ENCODE results near the gene SEMA5A.

SEMA5A gene, protein sequence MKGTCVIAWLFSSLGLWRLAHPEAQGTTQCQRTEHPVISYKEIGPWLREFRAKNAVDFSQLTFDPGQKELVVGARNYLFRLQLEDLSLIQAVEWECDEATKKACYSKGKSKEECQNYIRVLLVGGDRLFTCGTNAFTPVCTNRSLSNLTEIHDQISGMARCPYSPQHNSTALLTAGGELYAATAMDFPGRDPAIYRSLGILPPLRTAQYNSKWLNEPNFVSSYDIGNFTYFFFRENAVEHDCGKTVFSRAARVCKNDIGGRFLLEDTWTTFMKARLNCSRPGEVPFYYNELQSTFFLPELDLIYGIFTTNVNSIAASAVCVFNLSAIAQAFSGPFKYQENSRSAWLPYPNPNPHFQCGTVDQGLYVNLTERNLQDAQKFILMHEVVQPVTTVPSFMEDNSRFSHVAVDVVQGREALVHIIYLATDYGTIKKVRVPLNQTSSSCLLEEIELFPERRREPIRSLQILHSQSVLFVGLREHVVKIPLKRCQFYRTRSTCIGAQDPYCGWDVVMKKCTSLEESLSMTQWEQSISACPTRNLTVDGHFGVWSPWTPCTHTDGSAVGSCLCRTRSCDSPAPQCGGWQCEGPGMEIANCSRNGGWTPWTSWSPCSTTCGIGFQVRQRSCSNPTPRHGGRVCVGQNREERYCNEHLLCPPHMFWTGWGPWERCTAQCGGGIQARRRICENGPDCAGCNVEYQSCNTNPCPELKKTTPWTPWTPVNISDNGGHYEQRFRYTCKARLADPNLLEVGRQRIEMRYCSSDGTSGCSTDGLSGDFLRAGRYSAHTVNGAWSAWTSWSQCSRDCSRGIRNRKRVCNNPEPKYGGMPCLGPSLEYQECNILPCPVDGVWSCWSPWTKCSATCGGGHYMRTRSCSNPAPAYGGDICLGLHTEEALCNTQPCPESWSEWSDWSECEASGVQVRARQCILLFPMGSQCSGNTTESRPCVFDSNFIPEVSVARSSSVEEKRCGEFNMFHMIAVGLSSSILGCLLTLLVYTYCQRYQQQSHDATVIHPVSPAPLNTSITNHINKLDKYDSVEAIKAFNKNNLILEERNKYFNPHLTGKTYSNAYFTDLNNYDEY

DNA sequence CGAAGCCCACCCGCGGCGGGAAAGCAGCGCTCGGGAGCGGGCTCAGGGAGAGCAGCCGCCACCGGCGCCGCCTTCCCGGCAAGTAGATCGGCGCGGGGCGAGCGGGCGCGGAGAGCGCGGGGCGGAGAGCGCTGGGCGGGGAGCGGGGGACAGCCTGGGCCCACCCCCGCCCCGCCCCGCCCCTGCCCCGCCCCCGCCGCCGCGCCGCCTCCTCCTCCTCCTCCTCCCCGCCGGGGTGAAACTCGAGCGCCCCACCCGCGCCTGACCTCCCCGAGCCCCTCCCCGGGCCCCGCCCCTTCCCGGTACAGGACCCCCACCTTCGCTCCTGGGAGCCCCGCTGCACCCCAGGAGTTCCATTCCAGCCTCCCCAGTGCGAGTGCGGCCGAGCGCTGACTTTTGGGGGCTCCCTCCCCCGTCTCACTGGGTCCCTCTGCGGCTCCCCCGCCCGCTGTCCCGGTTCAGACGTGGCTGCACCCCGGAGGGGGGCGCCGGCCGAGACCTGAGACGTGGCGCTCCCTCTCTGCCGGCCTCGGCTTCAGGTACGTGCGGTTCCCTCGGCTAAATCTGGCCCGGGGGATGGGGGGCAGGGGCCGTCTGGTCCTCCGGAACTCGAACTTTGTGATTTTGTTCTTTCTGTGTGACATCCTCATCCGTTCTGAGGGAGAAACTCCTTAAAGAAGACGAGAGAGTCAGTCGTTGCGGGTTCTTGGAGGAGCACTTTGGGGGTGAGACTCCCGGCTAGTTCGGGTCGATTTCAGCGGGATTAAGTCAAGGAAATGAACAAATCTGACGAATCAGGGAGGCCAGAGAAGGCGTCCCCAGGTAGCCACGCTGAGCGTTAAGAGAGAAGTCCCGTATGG lies at the start of gene SEMA5A:
SEMA5A (minus strand) TSS at position 84 of the 860 bp plus-strand sequence. CDS start 166,129 bp downstream, outside the sequence.
- DNase-seq (ENCODE audit: low read depth, low spot score) = no peak

DNA sequence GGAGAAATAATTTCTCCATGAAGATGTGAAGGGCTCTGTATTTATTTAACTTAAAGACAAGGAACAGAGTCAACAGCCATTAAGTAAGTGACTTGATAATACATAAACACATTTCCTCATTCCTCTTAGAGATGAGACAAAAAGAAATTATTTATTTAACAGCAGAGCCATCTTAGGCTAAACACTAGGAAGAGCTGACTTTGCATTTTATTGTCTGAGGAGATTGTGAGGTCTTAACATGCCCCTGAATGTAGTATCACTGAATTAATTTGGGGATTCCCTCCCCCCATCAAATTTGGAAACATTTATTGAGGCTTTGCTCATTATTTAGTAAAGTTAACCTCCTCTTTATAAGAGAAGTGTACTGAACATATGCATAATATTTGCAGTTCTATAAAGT lies 49.0 kb upstream of the SEMA5A start:
- no peak for DNase-seq (ENCODE audit: low read depth, low spot score)

DNA sequence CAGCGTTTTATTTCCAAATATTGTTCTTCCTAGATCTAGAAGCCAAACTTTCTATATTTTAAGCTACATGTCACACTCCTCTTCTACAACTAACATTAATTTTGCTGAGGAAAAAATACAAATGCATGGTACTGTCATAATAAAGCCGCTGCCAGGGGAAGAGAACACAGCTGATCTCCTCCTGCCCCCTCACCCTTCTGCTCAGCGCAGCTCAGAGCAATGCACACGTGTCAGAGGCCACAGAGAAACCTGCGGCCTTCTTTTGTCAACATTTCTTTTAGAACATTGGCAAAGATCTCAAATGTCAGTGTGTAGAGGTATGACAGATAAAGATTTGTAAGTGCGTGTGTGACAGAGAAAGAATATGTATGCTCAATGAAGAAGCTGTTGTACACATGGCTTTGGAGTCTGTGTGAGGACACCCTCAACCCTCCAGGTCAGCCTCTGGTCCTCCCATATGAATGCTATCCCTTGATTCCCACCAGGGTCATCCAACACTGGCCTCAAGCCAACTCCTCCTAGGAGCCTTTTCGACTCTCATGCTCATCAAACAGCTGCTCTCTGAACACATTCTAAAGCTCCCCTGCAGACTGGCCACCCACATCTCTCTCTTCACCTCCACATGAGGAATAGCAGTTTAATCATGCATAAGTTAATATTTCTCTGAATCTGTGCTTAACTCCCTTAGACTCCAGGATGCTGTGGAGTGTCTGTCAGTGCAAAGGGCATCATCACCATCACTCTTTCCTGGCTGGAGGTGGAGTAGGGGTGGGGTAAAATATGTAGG lies 43.4 kb upstream of the SEMA5A start:
- DNase-seq (ENCODE audit: low read depth, low spot score) = no peak

DNA sequence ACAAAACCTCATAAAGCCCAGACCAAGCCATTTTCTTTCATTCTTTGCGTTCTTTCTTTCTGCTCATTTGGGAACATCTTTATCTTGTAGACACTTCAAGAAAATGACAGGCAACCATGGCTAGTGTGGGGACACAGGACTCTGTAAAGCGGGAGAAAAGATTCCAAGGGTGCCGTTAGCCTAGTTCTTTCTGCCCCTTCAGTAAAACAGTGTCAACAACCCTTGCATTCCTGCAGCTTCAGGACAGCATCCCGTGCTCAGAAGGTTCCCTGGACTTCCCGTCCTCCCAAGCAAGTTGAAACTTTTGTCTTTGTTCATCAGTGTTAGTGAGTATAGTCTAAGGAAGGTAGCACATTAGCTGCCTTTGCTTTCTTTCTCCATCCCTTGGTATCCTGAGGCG lies 42.4 kb upstream of the SEMA5A start:
- no peak for DNase-seq (ENCODE audit: low read depth, low spot score)

DNA sequence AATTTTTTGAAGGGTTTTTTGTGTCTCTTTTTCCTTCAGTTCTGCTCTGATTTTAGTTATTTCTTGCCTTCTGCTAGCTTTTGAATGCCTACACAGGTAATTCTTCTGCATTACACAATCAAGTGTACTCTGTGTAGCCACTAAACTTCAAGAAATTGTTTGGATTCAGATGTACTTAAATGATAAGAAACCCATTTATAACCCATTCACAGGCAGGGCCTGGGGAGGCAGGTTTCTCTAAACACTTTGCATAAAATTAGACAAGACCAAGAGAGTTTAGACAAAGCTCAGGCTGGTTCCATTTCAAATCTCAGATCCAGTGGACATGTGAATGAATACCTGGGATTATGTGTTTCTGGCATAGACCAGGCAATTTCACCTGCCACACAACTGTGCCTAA lies 41.3 kb upstream of the SEMA5A start:
- DNase-seq (ENCODE audit: low read depth, low spot score) = no peak

DNA sequence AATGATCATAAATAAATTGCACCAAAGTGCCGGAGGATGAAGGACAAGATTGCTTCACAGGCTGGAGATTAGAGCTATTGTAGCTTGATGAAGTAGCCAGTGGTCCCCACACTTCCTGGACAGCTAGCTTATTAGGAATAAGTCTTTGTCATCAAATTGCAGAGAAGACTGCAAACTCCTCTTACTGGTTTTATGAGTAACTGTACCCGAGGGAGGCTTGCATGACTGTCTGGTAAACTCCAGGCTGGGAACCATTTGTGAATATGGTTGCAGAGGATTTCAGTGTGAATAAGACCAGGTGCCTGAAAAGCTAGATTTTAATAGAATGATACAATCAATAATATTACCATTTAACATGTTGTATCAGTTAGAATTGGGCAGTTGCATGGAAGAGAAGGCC lies 36.5 kb upstream of the SEMA5A start:
- DNase-seq (ENCODE audit: low read depth, low spot score) = no peak

DNA sequence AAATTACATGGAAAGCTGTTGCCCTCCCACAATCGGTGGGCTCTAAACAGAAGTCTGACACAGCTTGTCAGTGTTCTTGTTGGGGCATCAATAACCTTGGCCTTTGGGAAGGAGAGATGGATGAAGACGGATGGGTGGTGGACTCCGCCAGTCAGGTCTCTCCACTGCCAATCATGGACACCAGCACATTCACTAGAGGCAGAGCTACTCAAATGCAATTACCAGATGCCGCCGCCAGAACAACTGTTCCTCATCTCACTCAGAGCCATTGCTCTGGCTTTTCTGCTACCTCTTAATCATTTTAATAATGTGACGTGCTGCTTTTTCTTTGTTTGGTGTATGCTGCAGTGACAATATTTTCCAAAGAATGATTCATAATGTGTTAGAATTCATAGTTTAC lies 27.9 kb upstream of the SEMA5A start:
- DNase-seq (ENCODE audit: low read depth, low spot score) = no peak

DNA sequence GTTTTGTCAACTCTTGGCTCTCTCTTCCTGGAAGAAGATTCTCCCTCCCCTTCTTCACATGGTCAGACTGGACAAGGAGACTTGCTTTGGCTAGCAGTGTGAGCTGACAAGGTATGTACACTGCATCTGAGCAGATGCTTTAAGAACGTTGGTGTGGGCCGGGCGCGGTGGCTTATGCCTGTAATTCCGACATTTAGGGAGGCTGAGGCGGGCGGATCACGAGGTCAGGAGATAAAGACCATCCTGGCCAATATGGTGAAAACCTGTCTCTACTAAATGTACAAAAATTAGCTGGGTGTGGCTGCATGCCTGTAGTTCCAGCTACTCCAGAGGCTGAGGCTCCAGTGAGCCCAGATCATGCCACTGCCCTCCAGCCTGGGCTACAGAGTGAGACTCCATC lies 26.4 kb upstream of the SEMA5A start:
- DNase-seq (ENCODE audit: low read depth, low spot score) = no peak

DNA sequence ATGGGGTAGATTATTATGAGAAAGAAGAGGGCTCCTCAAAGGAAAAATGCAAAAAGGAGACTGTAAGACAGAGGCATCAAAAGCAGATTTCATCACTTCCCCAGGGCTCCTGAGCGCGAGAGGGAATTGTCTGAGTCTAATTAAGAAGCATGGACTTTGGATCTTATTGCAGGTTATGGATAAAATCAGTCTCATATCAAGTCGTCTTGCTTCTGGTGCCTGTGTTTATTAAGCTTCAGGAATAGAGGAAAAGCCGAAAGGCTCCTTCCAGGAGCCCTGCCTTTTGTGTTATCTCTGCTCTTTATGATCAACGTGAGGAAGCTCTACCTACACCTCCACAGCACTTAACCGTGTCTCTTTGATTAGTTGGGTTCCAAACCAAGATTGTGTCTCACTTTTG lies 25.0 kb upstream of the SEMA5A start:
- DNase-seq (ENCODE audit: low read depth, low spot score) = no peak

DNA sequence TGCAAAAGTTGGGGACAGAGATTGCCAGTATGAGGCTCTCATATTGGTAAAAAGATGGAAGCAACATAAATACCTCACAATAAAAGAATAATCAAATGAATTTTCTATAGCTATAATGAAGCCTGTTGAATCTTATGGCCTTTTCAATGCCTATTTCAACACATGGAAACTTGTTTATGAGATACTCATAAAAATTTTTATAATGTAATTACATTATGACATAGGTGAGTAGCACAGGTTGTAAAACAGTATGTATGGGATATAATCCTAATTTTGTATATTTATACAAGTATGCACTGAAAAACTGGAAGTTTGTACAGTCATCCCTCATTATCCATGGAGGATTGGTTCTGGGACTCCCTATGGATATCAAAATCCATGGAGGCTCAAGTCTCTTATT lies 21.2 kb upstream of the SEMA5A start:
- DNase-seq (ENCODE audit: low read depth, low spot score) = no peak

DNA sequence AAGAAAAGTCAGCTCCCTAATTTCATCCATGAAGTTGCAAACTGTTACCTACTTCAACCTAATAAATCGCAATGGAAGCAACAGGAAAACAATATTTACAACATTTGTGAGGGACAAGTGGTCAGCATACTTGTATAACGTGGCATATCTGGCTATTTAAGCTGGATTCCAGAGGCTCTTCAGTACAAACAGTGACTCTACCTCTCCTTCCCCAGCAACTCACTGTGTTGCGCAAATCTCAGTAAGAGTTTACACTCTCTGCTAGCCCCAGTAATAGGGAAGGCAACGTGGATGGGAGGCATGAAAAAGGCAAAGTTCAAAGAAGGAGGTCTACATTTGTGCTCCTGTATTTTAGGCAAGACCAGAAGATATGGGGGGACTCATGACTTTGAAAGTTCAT lies 18.9 kb upstream of the SEMA5A start:
- DNase-seq (ENCODE audit: low read depth, low spot score) = no peak

DNA sequence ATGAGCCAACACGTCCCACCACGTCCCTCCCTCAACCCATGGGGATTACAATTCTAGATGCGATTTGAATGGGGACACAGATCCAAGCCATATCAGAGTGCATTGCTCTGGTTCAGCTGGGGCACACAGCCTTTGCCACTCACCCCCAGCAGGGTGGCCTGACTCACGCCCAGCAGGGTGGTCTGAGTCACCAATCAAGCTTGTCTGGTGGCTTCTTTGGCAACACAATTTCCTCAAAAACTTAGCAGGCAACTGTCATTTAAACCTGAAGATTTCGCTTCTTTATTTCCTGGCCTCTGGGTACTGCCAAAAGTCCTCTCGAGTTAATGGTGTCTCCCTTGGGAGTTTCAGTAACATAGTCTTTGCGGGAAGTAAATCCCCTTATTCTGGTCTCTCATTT lies 16.3 kb upstream of the SEMA5A start:
- DNase-seq (ENCODE audit: low read depth, low spot score) = no peak

DNA sequence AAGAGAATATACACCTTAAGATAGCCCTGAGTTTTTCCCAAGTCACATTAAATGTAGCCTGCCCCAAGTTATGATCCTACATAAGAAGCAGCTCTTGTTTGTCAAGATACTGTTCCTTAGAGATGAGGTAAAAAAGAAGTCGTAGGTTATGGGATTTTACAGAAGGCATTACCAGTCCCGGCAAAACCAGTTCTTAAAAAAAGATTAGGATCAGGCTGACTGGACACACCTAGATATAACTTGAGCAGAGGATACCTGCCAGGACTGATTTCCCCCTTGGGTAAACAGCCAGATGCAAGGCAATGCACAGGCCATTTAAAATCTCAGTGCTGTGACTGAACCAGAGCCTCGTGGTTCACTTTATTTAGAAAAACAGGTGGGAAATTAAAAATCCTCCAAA lies 14.1 kb upstream of the SEMA5A start:
- no peak for DNase-seq (ENCODE audit: low read depth, low spot score)

DNA sequence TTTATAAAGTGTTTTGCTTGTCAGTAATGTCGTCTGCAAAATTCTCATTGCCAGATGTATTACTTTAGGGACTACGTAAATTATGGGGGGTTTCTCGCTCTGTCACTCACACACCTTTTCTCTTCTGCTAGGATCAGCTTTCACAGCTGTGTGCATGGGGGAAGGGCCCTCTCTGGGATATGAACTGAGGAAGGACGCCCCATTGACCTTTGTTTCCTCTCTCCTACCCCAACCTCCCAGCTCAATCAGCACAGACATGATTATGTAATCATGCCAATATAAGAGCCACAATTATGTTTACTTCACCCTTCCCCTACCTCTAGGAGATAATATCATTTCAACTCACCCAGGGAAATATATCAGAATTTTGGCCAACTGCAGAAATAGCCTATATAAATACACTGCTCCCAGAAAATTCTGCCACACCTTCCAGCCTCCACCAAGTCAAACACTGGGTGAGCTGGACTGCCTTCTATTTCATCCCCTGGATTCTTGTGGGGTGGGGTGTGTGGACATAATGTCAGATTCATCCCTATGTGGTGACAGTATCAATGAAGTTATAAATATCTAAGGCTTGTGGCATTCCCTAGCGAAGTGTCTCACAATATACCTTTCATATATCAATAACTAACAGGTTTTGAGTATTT lies 12.6 kb upstream of the SEMA5A start:
- no peak for DNase-seq (ENCODE audit: low read depth, low spot score)

DNA sequence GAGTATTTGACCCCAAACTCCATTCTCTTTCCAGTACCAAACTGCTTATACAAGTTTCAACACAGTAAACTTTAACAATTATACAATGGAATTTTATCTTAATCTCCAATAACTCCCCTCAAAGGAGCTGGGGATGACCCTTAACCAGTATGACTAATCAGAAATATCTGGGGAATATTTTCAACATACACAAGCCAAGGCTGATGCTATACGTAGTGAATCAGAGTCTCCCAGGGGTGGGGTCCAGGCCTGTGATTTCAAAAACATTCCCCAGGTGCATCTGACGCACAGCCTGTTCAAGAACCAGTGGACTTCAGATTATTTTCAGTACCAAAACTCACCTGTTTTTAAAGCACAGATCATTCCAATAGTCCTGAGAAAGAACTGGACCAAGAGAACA lies 11.8 kb upstream of the SEMA5A start:
- no peak for DNase-seq (ENCODE audit: low read depth, low spot score)

DNA sequence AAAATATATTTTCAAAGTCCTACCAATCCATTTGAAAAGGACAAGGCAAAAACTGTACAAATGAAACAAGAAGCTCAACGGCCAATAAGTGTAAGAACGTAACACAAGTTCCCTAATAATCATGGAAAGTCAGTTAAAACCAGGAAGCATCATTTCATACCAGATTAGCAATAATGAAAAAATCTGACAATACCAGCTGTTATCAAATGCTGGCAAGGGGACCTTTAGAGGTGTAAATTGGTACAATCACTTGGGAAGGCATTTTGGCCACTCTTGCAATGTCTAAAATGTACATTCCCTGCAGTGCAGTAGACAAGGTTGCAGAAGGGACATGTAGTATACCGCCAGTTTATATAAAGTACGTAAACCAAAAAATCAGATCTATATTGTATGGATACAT lies 10.1 kb upstream of the SEMA5A start:
- no peak for DNase-seq (ENCODE audit: low read depth, low spot score)

DNA sequence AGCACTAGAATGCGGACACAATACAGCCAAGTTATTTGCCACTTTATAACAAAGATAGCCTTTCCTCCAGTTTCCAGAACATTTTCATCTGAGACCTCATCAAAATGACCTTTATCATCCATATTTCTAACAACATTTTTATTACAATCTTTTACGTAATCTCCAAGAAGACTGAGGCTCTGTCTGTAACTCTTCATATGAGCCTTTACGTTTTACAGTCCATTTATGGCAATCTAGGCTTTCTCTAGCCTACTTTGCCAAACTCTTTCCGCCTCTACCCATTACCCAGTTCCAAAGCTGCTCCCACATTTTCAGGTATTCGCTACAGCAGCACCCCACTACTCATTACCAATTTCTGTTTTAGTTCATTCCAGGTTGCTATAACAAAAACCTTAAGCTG lies 8.2 kb upstream of the SEMA5A start:
- no peak for DNase-seq (ENCODE audit: low read depth, low spot score)

DNA sequence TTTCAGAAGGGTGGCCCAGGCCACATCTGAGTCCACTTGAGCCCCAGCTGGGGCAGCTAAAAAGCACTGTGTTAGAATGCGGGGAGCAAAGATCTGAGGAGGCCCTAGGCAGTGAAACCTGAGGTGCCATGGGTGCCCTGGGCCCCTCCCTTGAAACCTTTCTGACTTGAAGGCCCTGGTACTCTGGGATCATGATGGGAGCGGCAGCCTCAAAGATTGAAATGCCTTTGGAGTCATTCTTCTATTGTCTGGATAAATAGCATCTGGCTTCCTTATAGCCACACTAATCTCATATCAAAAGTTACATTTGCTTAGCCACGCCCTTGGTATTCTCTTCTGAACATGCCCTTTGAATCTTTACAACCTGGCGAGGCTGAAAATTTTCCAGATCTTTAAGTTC lies 7.7 kb upstream of the SEMA5A start:
- no peak for DNase-seq (ENCODE audit: low read depth, low spot score)

DNA sequence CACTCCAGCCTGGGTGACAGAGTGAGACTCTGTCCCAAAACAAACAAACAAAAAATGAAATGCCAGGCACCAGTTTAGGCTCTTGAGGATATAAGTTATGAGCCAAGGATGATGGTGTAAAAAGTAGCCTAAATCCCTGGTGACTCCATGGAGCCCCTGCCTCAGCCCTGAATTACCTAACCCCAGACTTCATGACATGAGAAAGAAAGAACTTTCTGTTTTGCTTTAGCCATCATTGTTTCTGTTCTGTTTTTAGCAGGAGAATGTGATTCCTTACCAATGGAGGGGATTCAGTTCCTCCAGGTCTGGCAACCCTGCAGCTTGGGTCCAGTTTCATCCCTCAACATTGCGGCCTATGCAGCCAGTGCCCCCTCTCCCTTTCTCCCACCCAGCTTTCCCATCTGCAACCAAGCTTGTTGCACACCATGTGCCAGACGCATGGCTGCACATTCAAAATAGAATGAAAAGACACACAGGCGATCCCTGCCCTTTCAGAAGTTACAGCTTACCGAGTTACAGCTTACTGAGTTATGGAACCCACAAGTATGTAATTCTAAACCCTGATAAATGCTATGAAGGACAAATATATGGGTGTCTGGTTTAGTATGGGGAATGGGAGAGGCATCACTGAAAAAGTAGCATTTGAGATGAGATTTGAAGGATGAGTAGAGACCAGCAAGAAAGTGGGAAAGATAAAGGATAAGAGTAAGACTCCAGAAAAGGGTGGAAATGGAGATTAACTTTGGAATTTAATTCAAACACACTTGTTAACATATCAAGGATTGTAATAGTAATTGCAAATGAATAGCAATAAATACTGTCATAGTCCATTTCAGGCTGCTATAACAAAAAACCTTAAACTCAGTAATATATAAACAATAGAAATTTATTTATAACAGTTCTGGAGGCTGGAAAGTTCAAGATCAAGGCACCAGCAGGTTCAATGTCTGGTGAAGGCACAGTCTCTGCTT lies 6.0 kb upstream of the SEMA5A start:
- no peak for DNase-seq (ENCODE audit: low read depth, low spot score)
